Activated B cell treated with CpG ODN at 0.5 μM for 24 hours (primary cell): Measurements from ENCODE around the gene HSF2. TPM values are rescaled to one million over a fixed set of nuclear protein-coding genes. Genes with fewer than 3 reads are reported as not detected.

Experiments
- ATAC-seq: fragments of 200-7000 bp; cut with Tn5 transposase; one replicate; pipeline ENCODE4 v1.10.0; 2021; ENCODE audit warnings: low read depth, mild to moderate bottlenecking, moderate library complexity
- CTCF ChIA-PET: fragments of 350-600 bp; sonication (Branson Sonifier 250); formaldehyde crosslinking; loops from one replicate; lab custom pipeline; 2021; ENCODE audit warnings: antibody characterized with exemption; lab: Charles Lee
- POLR2A ChIA-PET: fragments of 350-600 bp; sonication (Branson Sonifier 250); formaldehyde crosslinking; loops from one replicate; lab custom pipeline; 2021; ENCODE audit warnings: antibody characterized with exemption; lab: Charles Lee
- DNase-seq: peaks from one replicate; pipeline ENCODE4 v3.0.0; 2022
- H3K27ac Mint-ChIP-seq: one replicate; pipeline ENCODE4 v1.8.0; 2020; ENCODE audit warnings: mixed read lengths
- H3K27me3 Mint-ChIP-seq: one replicate; pipeline ENCODE4 v1.8.0; 2021; ENCODE audit warnings: mixed read lengths
- H3K36me3 Mint-ChIP-seq: one replicate; pipeline ENCODE4 v1.8.0; 2021; ENCODE audit warnings: low read depth, mixed read lengths
- H3K4me1 Mint-ChIP-seq: one replicate; pipeline ENCODE4 v1.8.0; 2021; ENCODE audit warnings: mixed read lengths
- H3K4me3 Mint-ChIP-seq: one replicate; pipeline ENCODE4 v1.8.0; 2020; ENCODE audit warnings: mild to moderate bottlenecking, mixed read lengths
- H3K9me3 Mint-ChIP-seq: one replicate; pipeline ENCODE4 v1.8.0; 2020; ENCODE audit warnings: mixed read lengths
- intact Hi-C: fragments of 100-400 bp; cut with micrococcal nuclease; formaldehyde crosslinking; loops from one replicate; pipeline ENCODE4 v1.15.1; 2024
- total RNA-seq: library from RNA; stranded (reverse); gene quantifications from 2 replicates; pipeline ENCODE4 v1.2.3, GENCODE V29; 2022
- TF ChIP-seq, protein P1 (sequence below): fragments of 200-600 bp; IDR thresholded peaks from one replicate; pipeline ENCODE4 v1.8.0; 2022; ENCODE audit warnings: antibody characterized with exemption, mild to moderate bottlenecking

Gene HSF2
- total RNA-seq, 1 donor from 2014 or later = 9.0 TPM

GRCh38 chr6:122399055-122399347 lies 451 bp upstream of the HSF2 start:
- DNase-seq (no peak), ATAC-seq (no peak)
- Mint-ChIP-seq H3K4me3 (peak overlapping the region; percentile 95), H3K27ac (peak overlapping the region; percentile 84), H3K9me3 (no peaks in the 10 kb centered on the region), H3K36me3 (peaks cover 2% of the 10 kb centered on the region), H3K4me1 (peaks cover 19% of the 10 kb centered on the region), H3K27me3 (peaks cover 2% of the 10 kb centered on the region)
- TF ChIP-seq, protein P1, sequence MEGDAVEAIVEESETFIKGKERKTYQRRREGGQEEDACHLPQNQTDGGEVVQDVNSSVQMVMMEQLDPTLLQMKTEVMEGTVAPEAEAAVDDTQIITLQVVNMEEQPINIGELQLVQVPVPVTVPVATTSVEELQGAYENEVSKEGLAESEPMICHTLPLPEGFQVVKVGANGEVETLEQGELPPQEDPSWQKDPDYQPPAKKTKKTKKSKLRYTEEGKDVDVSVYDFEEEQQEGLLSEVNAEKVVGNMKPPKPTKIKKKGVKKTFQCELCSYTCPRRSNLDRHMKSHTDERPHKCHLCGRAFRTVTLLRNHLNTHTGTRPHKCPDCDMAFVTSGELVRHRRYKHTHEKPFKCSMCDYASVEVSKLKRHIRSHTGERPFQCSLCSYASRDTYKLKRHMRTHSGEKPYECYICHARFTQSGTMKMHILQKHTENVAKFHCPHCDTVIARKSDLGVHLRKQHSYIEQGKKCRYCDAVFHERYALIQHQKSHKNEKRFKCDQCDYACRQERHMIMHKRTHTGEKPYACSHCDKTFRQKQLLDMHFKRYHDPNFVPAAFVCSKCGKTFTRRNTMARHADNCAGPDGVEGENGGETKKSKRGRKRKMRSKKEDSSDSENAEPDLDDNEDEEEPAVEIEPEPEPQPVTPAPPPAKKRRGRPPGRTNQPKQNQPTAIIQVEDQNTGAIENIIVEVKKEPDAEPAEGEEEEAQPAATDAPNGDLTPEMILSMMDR = no peak
- ChIA-PET POLR2A (interaction anchor here (1.5 kb wide), 1 partner anchor 73 kb away, joined by 16 read pairs; the partner anchor contains the start of gene SERINC1), CTCF (interaction anchor here (0.9 kb wide), 1 partner anchor 17 kb away, joined by 3 read pairs; no protein-coding TSS in a partner anchor)
- intact Hi-C loops = loop anchor here (1.0 to 2.0 kb wide), 3 partner anchors 18 to 1065 kb away; partner anchors contain the start of genes SERINC1 and TBC1D32

DNA sequence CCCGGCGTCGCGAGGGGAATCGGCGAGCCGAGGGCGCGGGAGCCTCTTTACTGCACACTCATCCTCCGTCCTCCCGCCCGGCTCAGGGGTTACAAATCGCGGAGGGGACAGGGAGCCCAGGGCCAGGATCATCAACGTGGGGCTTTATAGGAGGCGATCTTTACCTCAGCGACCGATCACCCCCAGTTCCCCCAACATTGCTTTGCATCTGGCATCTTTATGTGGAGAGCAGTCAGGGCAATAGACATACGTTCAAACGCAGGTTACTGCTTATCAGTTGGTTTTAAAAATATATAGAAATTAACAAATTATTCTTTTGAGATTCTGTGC lies 634 bp downstream of the HSF2 start:
- peaks cover 23% of the 10 kb centered on the region for H3K4me1 Mint-ChIP-seq
- no peaks in the 10 kb centered on the region for H3K9me3 Mint-ChIP-seq
- ChIA-PET CTCF (interaction anchor here (0.9 kb wide), 1 partner anchor 18 kb away, joined by 3 read pairs; no protein-coding TSS in a partner anchor), POLR2A (interaction anchor here (0.8 to 1.5 kb wide), 2 partner anchors 72 to 349 kb away, joined by 3 to 16 read pairs; partner anchors contain the start of gene SERINC1)
- TF ChIP-seq, protein P1 = no peak
- peak overlapping the region; percentile 88 for H3K27ac Mint-ChIP-seq
- H3K4me3 Mint-ChIP-seq = peak overlapping the region; percentile 95
- H3K36me3 Mint-ChIP-seq = peaks cover 2% of the 10 kb centered on the region
- no peaks in the 10 kb centered on the region for H3K27me3 Mint-ChIP-seq
- DNase-seq (no peak), ATAC-seq (no peak)
- intact Hi-C loops = no loop called here

DNA sequence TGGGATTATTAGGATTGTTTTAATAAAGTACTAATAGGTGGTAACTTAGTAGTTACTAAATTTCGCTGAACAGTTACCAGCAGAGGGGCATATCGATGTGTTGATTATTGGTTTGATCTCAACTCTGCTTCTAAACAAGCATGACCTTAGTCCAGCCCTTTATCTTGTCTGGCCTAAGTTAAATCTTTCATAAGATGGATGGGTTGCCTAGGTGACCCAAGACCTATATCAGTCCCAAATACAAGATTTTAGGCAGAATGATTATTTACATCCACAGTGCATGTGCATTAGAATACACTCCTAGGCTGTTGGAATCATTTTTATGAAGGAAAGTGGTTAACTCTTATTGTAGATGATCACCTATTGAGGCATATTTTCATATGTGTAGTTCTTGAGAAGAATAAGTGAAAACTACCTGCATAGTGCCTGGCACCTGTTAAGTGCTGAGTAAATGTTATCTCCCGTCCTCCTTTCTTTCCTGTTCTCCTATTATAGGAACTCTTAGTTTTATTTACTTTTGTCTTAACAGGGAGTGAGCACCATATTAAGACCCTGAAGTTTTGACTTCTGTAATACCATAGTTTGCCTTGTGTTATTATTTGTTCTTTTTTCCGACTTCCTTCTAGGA lies 1.1 kb downstream of the HSF2 start:
- Mint-ChIP-seq H3K27me3 (no peaks in the 10 kb centered on the region), H3K27ac (peak overlapping the region; percentile 88), H3K4me1 (peaks cover 23% of the 10 kb centered on the region), H3K9me3 (no peaks in the 10 kb centered on the region), H3K4me3 (peak overlapping the region; percentile 95), H3K36me3 (peaks cover 2% of the 10 kb centered on the region)
- DNase-seq = no peak
- ChIA-PET CTCF (no interaction called here), POLR2A (no interaction called here)
- TF ChIP-seq, protein P1 = no peak
- ATAC-seq = no peak
- intact Hi-C loops = no loop called here

- TF ChIP-seq, protein P1 = no peak
These were observed 1.7 kb downstream of the HSF2 start for GRCh38 chr6:122401104-122401503.

GRCh38 chr6:122404444-122404843 lies 5.0 kb downstream of the HSF2 start:
- Mint-ChIP-seq H3K36me3 (peaks cover 2% of the 10 kb centered on the region), H3K9me3 (no peaks in the 10 kb centered on the region), H3K4me3 (no peak overlapping the region), H3K4me1 (peaks cover 35% of the 10 kb centered on the region), H3K27ac (no peak overlapping the region), H3K27me3 (no peaks in the 10 kb centered on the region)
- ChIA-PET POLR2A (no interaction called here), CTCF (interaction anchor here (1.0 to 1.3 kb wide), 2 partner anchors 88 to 127 kb away, joined by 3 read pairs; no protein-coding TSS in a partner anchor)
- intact Hi-C loops = no loop called here
- TF ChIP-seq, protein P1 = no peak
- ATAC-seq (no peak), DNase-seq (no peak)

More at GRCh38 chr6:122401104-122401503, 1.7 kb downstream of the HSF2 start:
- Mint-ChIP-seq H3K27me3 (no peaks in the 10 kb centered on the region), H3K27ac (no peak overlapping the region), H3K4me3 (peak overlapping the region; percentile 95), H3K9me3 (no peaks in the 10 kb centered on the region), H3K4me1 (peaks cover 27% of the 10 kb centered on the region), H3K36me3 (peaks cover 2% of the 10 kb centered on the region)
- CTCF ChIA-PET = interaction anchor here (1.5 kb wide), 1 partner anchor 129 kb away, joined by 4 read pairs; no protein-coding TSS in a partner anchor
- POLR2A ChIA-PET = interaction anchor here (1.6 kb wide), 1 partner anchor 70 kb away, joined by 8 read pairs; the partner anchor contains the start of gene SERINC1
- intact Hi-C loops = no loop called here
- no peak for ATAC-seq
- DNase-seq = no peak
